ENCODE measurements around the gene RWDD3.

DNA sequence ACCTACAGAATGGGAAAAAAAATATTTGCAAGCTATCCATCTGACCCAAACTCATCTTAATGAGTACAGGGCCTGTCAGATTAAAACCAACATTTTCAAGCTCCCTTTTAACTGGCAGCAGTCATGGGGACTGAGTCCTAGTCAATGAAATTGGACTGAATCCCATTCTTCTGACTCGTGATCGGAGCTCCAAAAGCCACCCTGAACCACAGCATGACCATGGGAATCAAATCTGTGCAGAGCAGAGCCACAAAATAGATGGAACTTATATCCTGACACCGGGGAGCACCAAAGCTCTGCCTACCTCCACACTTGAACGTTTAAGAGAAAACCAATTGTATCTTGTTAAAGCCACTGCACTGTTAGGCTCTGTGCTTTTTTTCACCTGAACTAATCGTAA, 5.0 kb upstream of the RWDD3 start:
- TF ChIP-seq POLR2A (IDR thresholded peaks at IDR 0.05), result no peak
- TF ChIP-seq, protein P1, sequence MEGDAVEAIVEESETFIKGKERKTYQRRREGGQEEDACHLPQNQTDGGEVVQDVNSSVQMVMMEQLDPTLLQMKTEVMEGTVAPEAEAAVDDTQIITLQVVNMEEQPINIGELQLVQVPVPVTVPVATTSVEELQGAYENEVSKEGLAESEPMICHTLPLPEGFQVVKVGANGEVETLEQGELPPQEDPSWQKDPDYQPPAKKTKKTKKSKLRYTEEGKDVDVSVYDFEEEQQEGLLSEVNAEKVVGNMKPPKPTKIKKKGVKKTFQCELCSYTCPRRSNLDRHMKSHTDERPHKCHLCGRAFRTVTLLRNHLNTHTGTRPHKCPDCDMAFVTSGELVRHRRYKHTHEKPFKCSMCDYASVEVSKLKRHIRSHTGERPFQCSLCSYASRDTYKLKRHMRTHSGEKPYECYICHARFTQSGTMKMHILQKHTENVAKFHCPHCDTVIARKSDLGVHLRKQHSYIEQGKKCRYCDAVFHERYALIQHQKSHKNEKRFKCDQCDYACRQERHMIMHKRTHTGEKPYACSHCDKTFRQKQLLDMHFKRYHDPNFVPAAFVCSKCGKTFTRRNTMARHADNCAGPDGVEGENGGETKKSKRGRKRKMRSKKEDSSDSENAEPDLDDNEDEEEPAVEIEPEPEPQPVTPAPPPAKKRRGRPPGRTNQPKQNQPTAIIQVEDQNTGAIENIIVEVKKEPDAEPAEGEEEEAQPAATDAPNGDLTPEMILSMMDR (IDR thresholded peaks at IDR 0.05), result no peak
